Effector memory CD4-positive, alpha-beta T cell (primary cell): ENCODE results near the gene VIPR1.

Experiments
- DNase-seq, 3 donors: peaks; one replicate each; pipeline ENCODE4 v3.0.0-alpha.2; 2020
- H3K27ac ChIP-seq: 2 replicates; pipeline ENCODE4 v1.7.0; 2013; ENCODE audit warnings: mild to moderate bottlenecking, low read length, moderate library complexity; ENCODE audit not compliant: insufficient read depth, poor library complexity, severe bottlenecking
- H3K27me3 ChIP-seq: replicated peaks from 2 replicates; pipeline ENCODE4 v1.7.0; 2013; ENCODE audit warnings: mild to moderate bottlenecking, low read length; ENCODE audit not compliant: insufficient read depth, control insufficient read depth, poor library complexity, severe bottlenecking
- H3K36me3 ChIP-seq: 2 replicates; pipeline ENCODE4 v1.7.0; 2013; ENCODE audit warnings: mild to moderate bottlenecking, low read length, moderate library complexity; ENCODE audit not compliant: control insufficient read depth, insufficient read depth
- H3K4me1 ChIP-seq: 2 replicates; pipeline ENCODE4 v1.7.0; 2013; ENCODE audit warnings: low read length, mild to moderate bottlenecking; ENCODE audit not compliant: control insufficient read depth, insufficient read depth, poor library complexity, severe bottlenecking
- H3K4me3 ChIP-seq: 2 replicates; pipeline ENCODE4 v1.7.0; 2013; ENCODE audit warnings: low read length, low read depth, mild to moderate bottlenecking; ENCODE audit not compliant: insufficient read depth, poor library complexity, severe bottlenecking
- H3K9me3 ChIP-seq: 2 replicates; pipeline ENCODE4 v1.7.0; 2013; ENCODE audit warnings: mild to moderate bottlenecking, low read length, moderate library complexity; ENCODE audit not compliant: control insufficient read depth
- total RNA-seq, 3 donors: gene quantifications; one replicate each; lab custom pipeline; 2026; lab: John Stamatoyannopoulos, UW

Gene VIPR1, protein sequence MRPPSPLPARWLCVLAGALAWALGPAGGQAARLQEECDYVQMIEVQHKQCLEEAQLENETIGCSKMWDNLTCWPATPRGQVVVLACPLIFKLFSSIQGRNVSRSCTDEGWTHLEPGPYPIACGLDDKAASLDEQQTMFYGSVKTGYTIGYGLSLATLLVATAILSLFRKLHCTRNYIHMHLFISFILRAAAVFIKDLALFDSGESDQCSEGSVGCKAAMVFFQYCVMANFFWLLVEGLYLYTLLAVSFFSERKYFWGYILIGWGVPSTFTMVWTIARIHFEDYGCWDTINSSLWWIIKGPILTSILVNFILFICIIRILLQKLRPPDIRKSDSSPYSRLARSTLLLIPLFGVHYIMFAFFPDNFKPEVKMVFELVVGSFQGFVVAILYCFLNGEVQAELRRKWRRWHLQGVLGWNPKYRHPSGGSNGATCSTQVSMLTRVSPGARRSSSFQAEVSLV
- 30.7 to 59.4 (median 53.4) reads per million in 3 donors for total RNA-seq

GRCh38 chr3:42502429-42503250, at the start of gene VIPR1:
TSS of gene VIPR1 (plus strand) at chr3:42502643. CDS start at chr3:42502736, 93 bp downstream.
- Histone ChIP-seq H3K27me3 (no peaks in the 10 kb centered on the region), H3K36me3 (no peaks in the 10 kb centered on the region), H3K9me3 (no peaks in the 10 kb centered on the region), H3K4me3 (peak within 1 kb of the TSS; percentile 80), H3K4me1 (peaks cover 30% of the 10 kb centered on the region), H3K27ac (peak within 1 kb of the TSS; percentile 71)
- DNase-seq, result peak; percentile 85 to 92 (median 90)

- H3K9me3 ChIP-seq, result no peaks in the 10 kb centered on the region
- H3K27me3 ChIP-seq, result no peaks in the 10 kb centered on the region
- H3K36me3 ChIP-seq, result no peaks in the 10 kb centered on the region
- no peak overlapping the region for H3K4me3 ChIP-seq
- no peak overlapping the region for H3K27ac ChIP-seq
- H3K4me1 ChIP-seq, result no peaks in the 10 kb centered on the region
- no peak for DNase-seq
Observed at GRCh38 chr3:42456211-42456610, 46.2 kb upstream of the VIPR1 start.

DNA sequence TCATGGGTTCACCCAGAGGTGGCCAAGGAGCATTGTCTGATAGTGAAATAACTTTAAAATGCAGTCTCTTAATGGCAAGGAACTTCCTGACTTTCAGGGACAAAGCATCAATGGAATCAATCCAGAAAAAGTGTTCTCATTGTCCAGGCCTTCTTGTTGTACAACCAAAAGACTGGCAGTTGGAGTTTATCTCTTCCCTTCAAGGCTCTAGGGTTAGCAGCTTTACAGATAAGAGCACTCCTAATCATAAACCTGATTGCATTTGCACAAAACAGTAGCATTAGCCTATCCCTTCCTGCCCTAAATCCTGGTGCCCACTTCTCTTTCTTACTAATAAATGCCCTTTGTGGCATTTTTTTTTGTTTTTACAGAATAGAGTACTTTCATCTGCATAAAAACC, 43.3 kb upstream of the VIPR1 start:
- H3K4me3 ChIP-seq, result no peak overlapping the region
- no peaks in the 10 kb centered on the region for H3K27me3 ChIP-seq
- no peaks in the 10 kb centered on the region for H3K36me3 ChIP-seq
- DNase-seq, result no peak
- no peaks in the 10 kb centered on the region for H3K9me3 ChIP-seq
- H3K27ac ChIP-seq, result no peak overlapping the region
- no peaks in the 10 kb centered on the region for H3K4me1 ChIP-seq

DNA sequence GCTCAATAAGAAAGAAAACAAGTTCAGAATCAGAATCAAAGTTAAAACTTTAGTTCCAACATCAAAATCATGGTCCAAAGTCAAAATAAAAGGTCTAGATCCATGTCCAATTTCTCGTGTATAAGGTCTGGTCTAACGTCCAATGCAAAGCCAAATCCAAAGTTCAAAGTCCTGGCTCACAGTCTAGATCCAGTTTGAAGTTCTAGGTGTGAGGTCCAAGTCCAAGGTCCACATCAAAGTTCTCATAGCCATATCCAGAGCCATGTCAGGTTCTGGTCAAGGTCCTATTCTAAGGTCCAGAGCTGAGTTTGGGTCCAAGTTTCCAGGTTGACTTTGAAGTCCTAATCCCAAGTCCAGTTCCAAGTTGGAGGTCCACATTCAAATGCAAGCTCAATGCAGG, 40.7 kb upstream of the VIPR1 start:
- Histone ChIP-seq H3K4me1 (no peaks in the 10 kb centered on the region), H3K27me3 (no peaks in the 10 kb centered on the region), H3K36me3 (no peaks in the 10 kb centered on the region), H3K27ac (no peak overlapping the region), H3K9me3 (no peaks in the 10 kb centered on the region), H3K4me3 (no peak overlapping the region)
- DNase-seq, result no peak

DNA sequence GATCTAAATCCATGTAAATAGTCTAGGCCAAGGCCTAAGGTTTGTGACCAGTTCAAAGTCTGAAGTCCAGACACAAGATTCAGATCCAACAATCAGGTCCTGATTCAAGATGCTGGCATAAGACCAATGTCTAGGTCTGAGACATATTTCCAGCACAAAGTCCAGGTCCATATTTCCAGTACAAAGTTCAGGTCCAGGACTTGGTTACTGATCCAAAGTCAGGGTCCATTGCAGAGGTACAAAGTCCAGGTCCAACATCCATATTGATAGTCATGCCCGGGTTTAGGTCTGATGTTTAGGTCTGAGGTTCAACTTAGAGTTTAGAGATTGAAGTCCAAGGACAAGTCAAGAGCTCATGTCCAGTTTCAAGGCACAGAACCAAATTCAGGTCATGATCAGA, 39.4 kb upstream of the VIPR1 start:
- no peaks in the 10 kb centered on the region for H3K4me1 ChIP-seq
- no peaks in the 10 kb centered on the region for H3K36me3 ChIP-seq
- no peak overlapping the region for H3K4me3 ChIP-seq
- no peak overlapping the region for H3K27ac ChIP-seq
- DNase-seq, result no peak
- no peaks in the 10 kb centered on the region for H3K27me3 ChIP-seq
- H3K9me3 ChIP-seq, result no peaks in the 10 kb centered on the region

GRCh38 chr3:42468111-42468510, 34.3 kb upstream of the VIPR1 start:
- H3K27me3 ChIP-seq, result no peaks in the 10 kb centered on the region
- H3K36me3 ChIP-seq, result no peaks in the 10 kb centered on the region
- no peak for DNase-seq
- H3K27ac ChIP-seq, result no peak overlapping the region
- no peaks in the 10 kb centered on the region for H3K9me3 ChIP-seq
- no peaks in the 10 kb centered on the region for H3K4me1 ChIP-seq
- no peak overlapping the region for H3K4me3 ChIP-seq

- Histone ChIP-seq H3K27ac (no peak overlapping the region), H3K27me3 (no peaks in the 10 kb centered on the region), H3K4me1 (no peaks in the 10 kb centered on the region), H3K36me3 (no peaks in the 10 kb centered on the region), H3K4me3 (no peak overlapping the region), H3K9me3 (no peaks in the 10 kb centered on the region)
- DNase-seq, result no peak
Observed at GRCh38 chr3:42472555-42472954, 29.9 kb upstream of the VIPR1 start.

DNA sequence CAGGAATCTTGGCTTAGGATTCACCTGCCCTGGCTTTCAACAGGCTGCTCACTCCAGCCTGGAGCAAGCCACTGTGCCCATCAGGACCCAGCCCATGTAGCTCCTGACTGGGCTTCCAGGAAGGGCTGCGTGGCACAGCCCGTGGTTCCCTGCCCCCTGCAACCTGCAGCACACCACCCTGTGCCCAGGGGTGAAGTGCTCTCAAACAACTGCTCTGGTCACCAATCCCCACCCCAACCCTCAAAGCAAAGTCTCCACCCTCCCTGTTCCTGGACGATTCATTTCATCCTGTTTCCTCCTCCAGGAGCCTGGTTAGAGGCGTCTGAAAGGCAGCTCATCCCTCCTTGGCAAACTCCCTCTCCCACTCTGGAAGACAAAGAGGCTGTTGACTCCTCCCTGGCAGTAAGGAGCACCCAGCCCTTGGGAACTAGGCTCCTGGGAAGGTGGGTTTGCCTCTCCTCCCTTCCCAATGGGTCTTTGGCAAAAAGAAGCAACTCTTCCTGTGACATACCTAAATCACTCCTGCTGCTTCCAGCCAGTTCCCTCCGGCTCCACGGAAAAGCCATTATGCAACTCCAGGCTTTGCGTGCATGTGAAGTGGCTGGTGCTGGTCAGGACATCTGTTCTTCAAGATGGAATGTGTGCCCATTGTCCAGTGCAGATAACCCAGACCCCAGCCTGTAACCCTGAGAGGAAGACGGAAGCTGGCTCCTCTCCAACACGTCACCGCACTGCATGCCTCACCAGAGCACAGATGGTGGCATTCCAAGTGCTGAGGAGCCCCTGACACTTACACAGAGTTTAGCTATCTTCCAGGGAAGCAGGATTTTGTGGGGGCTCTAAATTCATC, 29.1 kb upstream of the VIPR1 start:
- no peaks in the 10 kb centered on the region for H3K4me1 ChIP-seq
- no peaks in the 10 kb centered on the region for H3K36me3 ChIP-seq
- no peak overlapping the region for H3K4me3 ChIP-seq
- H3K9me3 ChIP-seq, result no peaks in the 10 kb centered on the region
- H3K27ac ChIP-seq, result no peak overlapping the region
- DNase-seq, result no peak
- H3K27me3 ChIP-seq, result no peaks in the 10 kb centered on the region

DNA sequence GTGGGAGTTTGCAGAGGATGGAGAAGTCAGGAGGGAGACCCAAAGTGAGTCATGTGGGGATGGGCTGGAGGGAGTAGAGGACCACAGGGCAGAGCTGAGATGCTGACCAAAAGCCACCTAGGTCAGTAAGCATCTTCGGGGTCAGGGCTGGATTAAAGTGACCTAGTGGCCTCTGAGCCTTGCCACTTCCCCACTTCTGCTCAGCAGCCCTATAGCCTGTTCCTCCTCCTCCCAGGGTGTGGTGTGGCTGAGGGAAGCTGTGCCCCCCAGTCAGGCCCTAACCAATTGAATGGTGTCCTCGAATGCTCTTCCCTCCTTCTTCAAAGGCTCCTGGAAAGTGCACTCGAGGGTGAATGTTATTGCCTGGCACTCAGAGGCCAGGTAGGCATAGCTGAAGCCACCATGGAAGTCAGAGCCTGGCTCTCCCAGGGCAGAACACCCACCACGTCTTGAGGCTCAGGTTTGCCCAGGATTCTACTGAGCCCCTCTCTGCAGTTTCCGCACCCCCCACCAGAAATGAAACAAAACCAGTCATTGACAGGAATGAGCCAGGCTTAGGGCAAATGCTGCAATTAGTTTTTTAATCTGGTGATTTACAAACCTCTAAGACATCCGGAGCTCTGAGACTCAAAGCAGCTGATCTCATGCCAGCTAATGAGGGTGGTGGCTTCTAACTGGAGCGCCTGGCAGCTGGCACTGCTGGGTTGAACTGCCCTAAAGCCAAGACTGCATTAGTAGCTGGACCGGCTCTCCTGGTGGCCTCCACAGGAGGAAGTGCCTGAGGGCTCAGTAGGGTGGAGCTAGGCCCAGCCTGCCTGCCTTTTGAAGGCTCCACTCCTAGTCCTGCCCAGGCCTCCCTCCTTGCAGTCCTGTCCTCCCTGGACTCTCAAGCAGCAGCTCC, 26.0 kb upstream of the VIPR1 start:
- Histone ChIP-seq H3K27me3 (no peaks in the 10 kb centered on the region), H3K4me1 (no peaks in the 10 kb centered on the region), H3K36me3 (no peaks in the 10 kb centered on the region), H3K27ac (no peak overlapping the region), H3K9me3 (peaks cover 3% of the 10 kb centered on the region), H3K4me3 (no peak overlapping the region)
- DNase-seq, result no peak
